NB4 (cell line): ENCODE measurements around the gene ACOX3.

Source experiments
- CTCF ChIP-seq: IDR thresholded peaks from one replicate; pipeline ENCODE4 v1.5.1; 2012; ENCODE audit warnings: low read depth, low read length
- MYC ChIP-seq: IDR thresholded peaks from 2 replicates; pipeline ENCODE4 v1.6.1; 2011; ENCODE audit warnings: low read depth, low read length
- POLR2A ChIP-seq: IDR thresholded peaks from 2 replicates; pipeline ENCODE4 v1.6.1; 2011; ENCODE audit warnings: mild to moderate bottlenecking; ENCODE audit not compliant: insufficient read length; ENCODE audit errors: extremely low read depth
- TF ChIP-seq, protein P1 (sequence below): IDR thresholded peaks from 2 replicates; pipeline ENCODE4 v1.6.1; 2011; ENCODE audit warnings: low read depth, low read length

- TF ChIP-seq POLR2A = no peak
- no peak for TF ChIP-seq CTCF
- TF ChIP-seq, protein P1, sequence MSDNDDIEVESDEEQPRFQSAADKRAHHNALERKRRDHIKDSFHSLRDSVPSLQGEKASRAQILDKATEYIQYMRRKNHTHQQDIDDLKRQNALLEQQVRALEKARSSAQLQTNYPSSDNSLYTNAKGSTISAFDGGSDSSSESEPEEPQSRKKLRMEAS = no peak
- TF ChIP-seq MYC = no peak
Measured at GRCh38 chr4:8350841-8351461, 89.6 kb downstream of the ACOX3 start.
